Keratinocyte (primary cell): ENCODE results near the gene CAMKK2.

Experiments
- CTCF ChIP-seq, 3 experiments: IDR thresholded peaks in 1 of 3; conservative IDR thresholded peaks in 1 of 3; optimal IDR thresholded peaks in 1 of 3; 2 replicates in 2 of 3; 3 replicates in 1 of 3; pipeline versions ENCODE3 to v1.5.1; 2011; ENCODE audit warnings: low read length in 3 of 3, mild to moderate bottlenecking in 3 of 3, moderate library complexity in 2 of 3, control low read depth in 1 of 3, inconsistent platforms in 1 of 3; ENCODE audit not compliant: insufficient read depth in 2 of 3; ENCODE audit errors: extremely low read depth in 1 of 3
- EZH2 ChIP-seq: IDR thresholded peaks from one replicate; pipeline ENCODE4 v1.6.1; 2012; ENCODE audit warnings: inconsistent platforms, mild to moderate bottlenecking, low read length, moderate library complexity

- TF ChIP-seq CTCF (optimal IDR thresholded peaks at IDR 0.05 in 1 of 3, IDR thresholded peaks at IDR 0.05 in 1 of 3, conservative IDR thresholded peaks at IDR 0.05 in 1 of 3; ENCODE audit: extremely low read depth in 1 of 3, insufficient read depth in 2 of 3, low read length in 3 of 3) (no peak), EZH2 (no peak)
Observed at GRCh38 chr12:121289962-121290361, 6.5 kb downstream of the CAMKK2 start.
